Neural progenitor cell (in vitro differentiated cells): ENCODE data around the gene THBS1. TPM values are rescaled to one million over a fixed set of nuclear protein-coding genes. Genes with fewer than 3 reads are reported as not detected.

ENCODE experiments used
- total RNA-seq: library from RNA; depleted of rRNA; stranded (reverse); fragments of >200 nt; gene quantifications from 2 replicates; pipeline ENCODE4 v1.2.3, GENCODE V29; 2015; ENCODE audit warnings: low replicate concordance

The THBS1 gene
- total RNA-seq, 1 donor from 2014 or later: 14.6 TPM

Other genes with a start within 250 kb of the THBS1 start
- 2.1 and 2.5 TPM in 2 replicates for gene FSIP1, start 201.8 kb downstream of the THBS1 start, total RNA-seq